ENCODE data around the gene TK2. TPM values are rescaled to one million over a fixed set of nuclear protein-coding genes. Genes with fewer than 3 reads are reported as not detected.

The TK2 gene
- total RNA-seq, 6 experiments from 2014 or later = 29.1 to 43.8 (median 32.6) TPM

GRCh38 chr16:66592814-66593213 is 42.9 kb upstream of the TK2 start:
- DNase-seq = no peak
- TF ChIP-seq CTCF (IDR thresholded peaks at IDR 0.05) = no peak
- no peaks in the 10 kb centered on the region for H3K4me1 Mint-ChIP-seq (ENCODE audit: low read depth)
- H3K9me3 Mint-ChIP-seq = 0 out of 2 replicates have a peak, but pooled peaks cover 3% of the 10 kb centered on the region
- H3K4me3 Mint-ChIP-seq = no peak overlapping the region
- no peaks in the 10 kb centered on the region for H3K36me3 Mint-ChIP-seq (ENCODE audit: low read depth)
- H3K27ac Mint-ChIP-seq = no peak overlapping the region
- peaks cover 33% of the 10 kb centered on the region for H3K27me3 Mint-ChIP-seq (ENCODE audit: insufficient read depth)

GRCh38 chr16:66592241-66592640 is 42.3 kb upstream of the TK2 start:
- H3K4me3 Mint-ChIP-seq = no peak overlapping the region
- no peak overlapping the region for H3K27ac Mint-ChIP-seq
- 0 out of 2 replicates have a peak, but pooled peaks cover 3% of the 10 kb centered on the region for H3K9me3 Mint-ChIP-seq
- DNase-seq = no peak
- TF ChIP-seq CTCF (IDR thresholded peaks at IDR 0.05) = no peak
- no peaks in the 10 kb centered on the region for H3K36me3 Mint-ChIP-seq (ENCODE audit: low read depth)
- no peaks in the 10 kb centered on the region for H3K4me1 Mint-ChIP-seq (ENCODE audit: low read depth)
- peaks cover 33% of the 10 kb centered on the region for H3K27me3 Mint-ChIP-seq (ENCODE audit: insufficient read depth)

GRCh38 chr16:66591018-66591417 is 41.1 kb upstream of the TK2 start:
- TF ChIP-seq CTCF (IDR thresholded peaks at IDR 0.05) = no peak
- Mint-ChIP-seq H3K9me3 (0 out of 2 replicates have a peak, but pooled peaks cover 3% of the 10 kb centered on the region), H3K4me3 (no peak overlapping the region), H3K4me1 (ENCODE audit: low read depth) (no peaks in the 10 kb centered on the region), H3K27me3 (ENCODE audit: insufficient read depth) (peaks cover 30% of the 10 kb centered on the region), H3K27ac (no peak overlapping the region), H3K36me3 (ENCODE audit: low read depth) (no peaks in the 10 kb centered on the region)
- no peak for DNase-seq

- Mint-ChIP-seq H3K9me3 (0 out of 2 replicates have a peak, but pooled peaks cover 3% of the 10 kb centered on the region), H3K27me3 (ENCODE audit: insufficient read depth) (peaks cover 28% of the 10 kb centered on the region), H3K4me3 (no peak overlapping the region), H3K27ac (no peak overlapping the region), H3K4me1 (ENCODE audit: low read depth) (no peaks in the 10 kb centered on the region), H3K36me3 (ENCODE audit: low read depth) (no peaks in the 10 kb centered on the region)
- DNase-seq = no peak
- no peak for TF ChIP-seq CTCF (IDR thresholded peaks at IDR 0.05)
These were observed 40.4 kb upstream of the TK2 start for GRCh38 chr16:66590322-66590721.

- Mint-ChIP-seq H3K4me1 (ENCODE audit: low read depth) (no peaks in the 10 kb centered on the region), H3K27me3 (ENCODE audit: insufficient read depth) (peaks cover 22% of the 10 kb centered on the region), H3K27ac (no peak overlapping the region), H3K36me3 (ENCODE audit: low read depth) (no peaks in the 10 kb centered on the region), H3K4me3 (no peak overlapping the region), H3K9me3 (0 out of 2 replicates have a peak, but pooled peaks cover 3% of the 10 kb centered on the region)
- DNase-seq = peak; percentile 38
- TF ChIP-seq CTCF (IDR thresholded peaks at IDR 0.05) = peak; percentile 80
These were observed 39.2 kb upstream of the TK2 start for GRCh38 chr16:66588981-66589713.
